Measurements from ENCODE around the gene CEP170B. TPM values are rescaled to one million over a fixed set of nuclear protein-coding genes. Genes with fewer than 3 reads are reported as not detected.

CEP170B gene
- total RNA-seq, 1 donor from 2014 or later: 80.4 TPM

DNA sequence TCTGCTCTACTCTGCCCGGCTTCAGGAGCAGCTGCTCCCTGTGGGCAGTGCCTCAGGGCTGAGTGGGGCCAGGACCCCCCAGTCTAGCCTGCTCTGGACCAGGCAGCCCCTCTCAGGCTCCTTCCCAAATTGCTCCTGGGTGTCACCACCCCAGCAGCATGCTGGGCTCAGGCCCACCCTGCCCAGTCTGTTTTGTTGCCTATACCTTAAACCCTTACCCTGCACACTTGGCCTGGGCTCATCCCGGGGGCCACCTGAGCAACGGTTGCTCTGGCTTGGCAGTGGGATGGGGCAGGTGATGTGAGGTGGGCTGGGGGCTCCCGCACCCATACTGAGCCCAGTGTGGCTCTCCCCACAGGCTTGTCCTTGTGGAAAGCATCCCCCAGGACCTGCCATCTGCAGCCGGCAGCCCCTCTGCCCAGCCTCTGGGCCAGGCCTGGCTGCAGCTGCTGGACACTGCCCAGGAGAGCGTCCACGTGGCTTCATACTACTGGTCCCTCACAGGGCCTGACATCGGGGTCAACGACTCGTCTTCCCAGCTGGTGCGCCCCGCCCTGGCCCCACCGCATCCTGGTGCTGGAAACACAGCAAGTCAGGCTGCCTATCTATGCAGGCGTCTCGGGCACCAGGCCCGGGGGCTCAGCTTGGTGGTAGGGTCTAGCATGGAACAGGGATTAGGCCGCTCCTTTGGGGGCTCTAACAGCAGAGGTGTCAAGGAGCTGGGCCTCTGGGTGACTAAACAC, 63.5 kb downstream of the CEP170B start:
- peaks cover 6% of the 10 kb centered on the region for H3K27me3 Mint-ChIP-seq (ENCODE audit: unreplicated experiment)
- TF ChIP-seq, protein P1, sequence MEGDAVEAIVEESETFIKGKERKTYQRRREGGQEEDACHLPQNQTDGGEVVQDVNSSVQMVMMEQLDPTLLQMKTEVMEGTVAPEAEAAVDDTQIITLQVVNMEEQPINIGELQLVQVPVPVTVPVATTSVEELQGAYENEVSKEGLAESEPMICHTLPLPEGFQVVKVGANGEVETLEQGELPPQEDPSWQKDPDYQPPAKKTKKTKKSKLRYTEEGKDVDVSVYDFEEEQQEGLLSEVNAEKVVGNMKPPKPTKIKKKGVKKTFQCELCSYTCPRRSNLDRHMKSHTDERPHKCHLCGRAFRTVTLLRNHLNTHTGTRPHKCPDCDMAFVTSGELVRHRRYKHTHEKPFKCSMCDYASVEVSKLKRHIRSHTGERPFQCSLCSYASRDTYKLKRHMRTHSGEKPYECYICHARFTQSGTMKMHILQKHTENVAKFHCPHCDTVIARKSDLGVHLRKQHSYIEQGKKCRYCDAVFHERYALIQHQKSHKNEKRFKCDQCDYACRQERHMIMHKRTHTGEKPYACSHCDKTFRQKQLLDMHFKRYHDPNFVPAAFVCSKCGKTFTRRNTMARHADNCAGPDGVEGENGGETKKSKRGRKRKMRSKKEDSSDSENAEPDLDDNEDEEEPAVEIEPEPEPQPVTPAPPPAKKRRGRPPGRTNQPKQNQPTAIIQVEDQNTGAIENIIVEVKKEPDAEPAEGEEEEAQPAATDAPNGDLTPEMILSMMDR (IDR thresholded peaks at IDR 0.05; ENCODE audit: partially characterized antibody, unreplicated experiment): no peak
- no peak for DNase-seq
- H3K36me3 Mint-ChIP-seq (ENCODE audit: unreplicated experiment): no peaks in the 10 kb centered on the region
- H3K27ac Mint-ChIP-seq (ENCODE audit: unreplicated experiment): no peak overlapping the region
- H3K4me3 Mint-ChIP-seq (ENCODE audit: unreplicated experiment): no peak overlapping the region
- H3K9me3 Mint-ChIP-seq (ENCODE audit: unreplicated experiment): peaks cover 3% of the 10 kb centered on the region
- no peaks in the 10 kb centered on the region for H3K4me1 Mint-ChIP-seq (ENCODE audit: low read depth, unreplicated experiment)

DNA sequence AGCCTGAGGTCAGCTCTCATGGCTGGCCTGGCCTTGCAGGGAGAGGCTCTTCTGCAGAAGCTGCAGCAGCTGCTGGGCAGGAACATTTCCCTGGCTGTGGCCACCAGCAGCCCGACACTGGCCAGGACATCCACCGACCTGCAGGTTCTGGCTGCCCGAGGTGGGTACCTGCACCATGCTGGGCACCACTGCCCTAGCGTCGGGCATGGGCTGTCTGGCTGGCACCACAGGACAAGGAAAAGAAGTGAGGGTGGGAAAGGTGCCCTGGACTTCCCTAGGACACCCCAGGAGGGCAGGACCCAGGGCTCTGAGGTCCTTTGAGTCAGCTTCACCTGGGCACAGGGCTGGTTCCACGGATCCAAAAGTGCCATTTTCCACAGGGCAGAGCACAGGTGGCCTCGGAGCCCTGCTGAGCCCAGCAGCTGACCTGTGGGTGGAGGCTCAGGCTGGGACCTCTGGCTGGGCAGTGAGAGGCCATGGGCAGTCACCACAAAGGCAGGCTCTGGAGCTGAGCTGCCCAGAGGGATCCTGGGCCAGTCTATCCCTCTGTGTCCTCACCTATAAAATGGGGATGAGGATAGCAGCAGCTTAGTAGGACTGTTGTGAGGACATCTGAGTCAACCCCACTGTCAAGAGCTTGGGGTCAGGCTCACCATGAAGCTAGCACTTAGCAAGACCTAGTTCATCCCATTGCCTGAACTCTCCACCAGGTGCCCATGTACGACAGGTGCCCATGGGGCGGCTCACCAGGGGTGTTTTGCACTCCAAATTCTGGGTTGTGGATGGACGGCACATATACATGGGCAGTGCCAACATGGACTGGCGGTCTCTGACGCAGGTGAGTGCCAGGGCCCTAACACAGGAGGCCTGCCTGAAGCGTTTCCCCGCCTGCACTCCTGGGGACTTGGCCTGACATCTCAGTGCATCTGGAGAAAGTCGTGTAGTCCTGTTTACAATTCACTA, 64.5 kb downstream of the CEP170B start:
- H3K36me3 Mint-ChIP-seq (ENCODE audit: unreplicated experiment): no peaks in the 10 kb centered on the region
- H3K4me3 Mint-ChIP-seq (ENCODE audit: unreplicated experiment): peak overlapping the region; percentile 5
- H3K27me3 Mint-ChIP-seq (ENCODE audit: unreplicated experiment): peaks cover 9% of the 10 kb centered on the region
- peaks cover 3% of the 10 kb centered on the region for H3K9me3 Mint-ChIP-seq (ENCODE audit: unreplicated experiment)
- DNase-seq: no peak
- H3K27ac Mint-ChIP-seq (ENCODE audit: unreplicated experiment): no peak overlapping the region
- H3K4me1 Mint-ChIP-seq (ENCODE audit: low read depth, unreplicated experiment): peaks cover under 1% of the 10 kb centered on the region
- TF ChIP-seq, protein P1 (IDR thresholded peaks at IDR 0.05; ENCODE audit: partially characterized antibody, unreplicated experiment): no peak

DNA sequence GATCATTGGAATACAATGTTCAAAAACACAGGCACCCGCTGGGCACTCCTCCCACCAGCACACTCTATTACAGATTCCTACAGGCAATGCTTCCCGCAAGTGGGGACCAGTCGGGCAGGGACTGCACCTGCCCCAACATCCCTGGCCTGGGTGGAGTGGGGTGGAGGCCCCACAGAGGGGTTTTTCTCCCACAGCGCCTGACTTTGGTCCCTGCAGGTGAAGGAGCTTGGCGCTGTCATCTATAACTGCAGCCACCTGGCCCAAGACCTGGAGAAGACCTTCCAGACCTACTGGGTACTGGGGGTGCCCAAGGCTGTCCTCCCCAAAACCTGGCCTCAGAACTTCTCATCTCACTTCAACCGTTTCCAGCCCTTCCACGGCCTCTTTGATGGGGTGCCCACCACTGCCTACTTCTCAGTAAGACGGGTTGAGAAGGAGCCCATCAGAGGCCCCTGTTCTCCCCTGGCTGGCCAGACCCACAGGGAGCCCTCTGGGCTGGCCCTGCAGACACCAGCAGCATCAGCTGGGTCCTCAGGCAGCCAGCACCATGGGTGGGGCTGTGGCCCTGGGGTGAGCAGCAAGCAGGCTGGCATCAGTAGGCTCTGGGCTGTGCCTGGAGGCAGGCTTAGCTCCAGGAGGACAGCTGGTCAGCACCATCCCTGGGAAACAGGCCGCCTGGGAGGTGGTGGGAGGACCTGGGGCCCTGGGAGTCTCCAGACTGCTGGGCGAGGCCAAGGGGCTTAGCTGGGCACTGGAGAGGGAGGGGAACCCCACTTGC, 65.6 kb downstream of the CEP170B start:
- Mint-ChIP-seq H3K27me3 (ENCODE audit: unreplicated experiment) (peaks cover 11% of the 10 kb centered on the region), H3K4me3 (ENCODE audit: unreplicated experiment) (no peak overlapping the region), H3K9me3 (ENCODE audit: unreplicated experiment) (peaks cover 5% of the 10 kb centered on the region), H3K4me1 (ENCODE audit: low read depth, unreplicated experiment) (peaks cover 2% of the 10 kb centered on the region), H3K27ac (ENCODE audit: unreplicated experiment) (no peak overlapping the region), H3K36me3 (ENCODE audit: unreplicated experiment) (no peaks in the 10 kb centered on the region)
- DNase-seq: no peak
- TF ChIP-seq, protein P1 (IDR thresholded peaks at IDR 0.05; ENCODE audit: partially characterized antibody, unreplicated experiment): no peak

DNA sequence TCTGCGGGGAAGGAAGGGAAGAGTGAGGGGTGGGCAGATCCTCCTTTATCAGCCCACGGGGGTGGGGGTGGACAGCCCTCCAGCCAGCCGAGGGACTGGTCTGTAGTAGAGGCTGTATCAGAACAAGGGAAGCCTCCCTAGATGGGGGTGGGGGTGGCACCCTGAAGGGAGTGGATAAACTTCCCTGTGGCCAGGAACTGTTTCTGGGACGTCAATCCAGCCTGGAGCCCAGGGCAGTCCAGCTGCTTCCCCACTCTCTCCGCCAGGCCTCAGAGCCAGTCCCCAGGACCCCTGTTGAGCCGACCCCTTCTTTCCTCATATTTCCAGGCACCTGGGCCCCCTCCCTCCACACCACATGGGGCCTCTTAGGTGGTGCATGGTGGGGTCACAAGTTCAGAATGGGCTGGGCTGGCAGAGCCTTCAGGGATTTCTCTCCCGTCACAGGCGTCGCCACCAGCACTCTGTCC, 66.3 kb downstream of the CEP170B start:
- no peak overlapping the region for H3K4me3 Mint-ChIP-seq (ENCODE audit: unreplicated experiment)
- peaks cover 2% of the 10 kb centered on the region for H3K4me1 Mint-ChIP-seq (ENCODE audit: low read depth, unreplicated experiment)
- peaks cover 11% of the 10 kb centered on the region for H3K27me3 Mint-ChIP-seq (ENCODE audit: unreplicated experiment)
- TF ChIP-seq, protein P1 (IDR thresholded peaks at IDR 0.05; ENCODE audit: partially characterized antibody, unreplicated experiment): no peak
- peaks cover 5% of the 10 kb centered on the region for H3K9me3 Mint-ChIP-seq (ENCODE audit: unreplicated experiment)
- no peak for DNase-seq
- H3K36me3 Mint-ChIP-seq (ENCODE audit: unreplicated experiment): no peaks in the 10 kb centered on the region
- H3K27ac Mint-ChIP-seq (ENCODE audit: unreplicated experiment): no peak overlapping the region

Data from glutamatergic neuron (in vitro differentiated cells).